Ovary (tissue), 1 donor: ENCODE measurements around the gene TEX48.

Source experiments
- EP300 ChIP-seq: sonication (generic); formaldehyde crosslinking; IDR thresholded peaks from one replicate; pipeline ENCODE4 v1.6.1; 2017; ENCODE audit warnings: antibody characterized with exemption
- POLR2A ChIP-seq: fragments of 450-650 bp; IDR thresholded peaks from one replicate; pipeline ENCODE4 v1.6.1; 2017; ENCODE audit warnings: antibody characterized with exemption, mild to moderate bottlenecking, moderate library complexity

DNA sequence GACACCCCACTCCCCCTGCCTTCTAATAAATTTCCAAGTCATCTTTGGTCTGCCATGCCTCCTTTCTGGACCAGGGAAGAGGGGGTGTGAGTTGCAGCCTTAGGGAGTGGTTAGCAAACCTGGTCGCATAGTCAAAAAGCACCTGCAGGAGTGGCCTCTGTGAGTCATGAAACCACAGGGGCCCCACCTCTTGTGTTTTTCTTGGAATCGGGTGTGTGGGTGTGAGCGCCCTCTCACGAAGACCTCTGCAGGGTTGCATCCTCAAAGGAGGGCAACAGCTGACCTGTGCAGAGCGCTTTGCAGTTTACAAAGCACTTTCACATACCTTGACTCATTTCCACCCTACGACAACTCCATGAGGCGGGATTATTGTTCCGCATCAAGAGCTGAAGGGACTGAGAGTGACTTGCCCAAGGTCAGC, 36.8 kb upstream of the TEX48 start:
- TF ChIP-seq EP300 (no peak), POLR2A (no peak)
